ENCODE measurements around the gene MYCT1. TPM values are rescaled to one million over a fixed set of nuclear protein-coding genes. Genes with fewer than 3 reads are reported as not detected.
A peak's percentile ranks its signal among the peaks of the same experiment; 100 is the strongest.
"Not testable (repeated sequence)": the region's sequence is repeated elsewhere in the genome, so short reads cannot be mapped to it uniquely, and the experiment has no call there.

Gene MYCT1
- total RNA-seq, 1 experiment from 2014 or later: 1.5 TPM

GRCh38 chr6:152680879-152681517, 16.7 kb upstream of the MYCT1 start:
- H3K4me1 Mint-ChIP-seq: peaks cover 73% of the 10 kb centered on the region
- ChIA-PET CTCF (interaction anchor here (1.6 kb wide), 1 partner anchor 38 kb away, joined by 5 read pairs; no protein-coding TSS in a partner anchor), POLR2A (no interaction called here)
- no peaks in the 10 kb centered on the region; the same call in 1 of the 2 replicates for H3K36me3 Mint-ChIP-seq
- H3K4me3 Mint-ChIP-seq: peak overlapping the region; percentile 2; the same call in 1 of the 2 replicates
- peaks cover 11% of the 10 kb centered on the region for H3K9me3 Mint-ChIP-seq
- peak overlapping the region; percentile 96 for H3K27ac Mint-ChIP-seq
- ATAC-seq: peak; percentile 11; the same call in 1 of the 2 replicates
- DNase-seq (ENCODE audit: low spot score): no peak
- H3K27me3 Mint-ChIP-seq (ENCODE audit: low read depth): no peaks in the 10 kb centered on the region
- TF ChIP-seq ZNF512 (CRISPR knock-in tag; IDR thresholded peaks at IDR 0.05; ENCODE audit: borderline replicate concordance) (peak; percentile 99), ARID4B (CRISPR knock-in tag; IDR thresholded peaks at IDR 0.05; ENCODE audit: borderline replicate concordance) (no peak)

- Mint-ChIP-seq H3K4me3 (0 out of 2 replicates have a peak overlapping the region, but pooled peaks have one; percentile 13), H3K27me3 (ENCODE audit: low read depth) (no peaks in the 10 kb centered on the region), H3K4me1 (peaks cover 67% of the 10 kb centered on the region), H3K27ac (peak overlapping the region; percentile 98), H3K9me3 (peaks cover 12% of the 10 kb centered on the region), H3K36me3 (no peaks in the 10 kb centered on the region; the same call in 1 of the 2 replicates)
- ATAC-seq (no peak), DNase-seq (ENCODE audit: low spot score) (no peak)
- POLR2A ChIA-PET: no interaction called here
- CTCF ChIA-PET: no interaction called here
- 0 out of 2 replicates have a peak, but pooled peaks have one; percentile 41 for TF ChIP-seq ZSCAN18 (CRISPR knock-in tag; IDR thresholded peaks at IDR 0.05)
- TF ChIP-seq ZNF671 (CRISPR knock-in tag; IDR thresholded peaks at IDR 0.05): no peak
- no peak for TF ChIP-seq IRF1 (CRISPR knock-in tag; IDR thresholded peaks at IDR 0.05)
- TF ChIP-seq GRHL2 (CRISPR knock-in tag; IDR thresholded peaks at IDR 0.05; ENCODE audit: insufficient replicate concordance, severe bottlenecking): peak; percentile 67
Observed at GRCh38 chr6:152682141-152682540, 15.6 kb upstream of the MYCT1 start.

GRCh38 chr6:152682935-152683334, 14.8 kb upstream of the MYCT1 start:
- Mint-ChIP-seq H3K4me1 (peaks cover 65% of the 10 kb centered on the region), H3K4me3 (peak overlapping the region; percentile 51), H3K9me3 (peaks cover 12% of the 10 kb centered on the region), H3K27ac (peak overlapping the region; percentile 98)
- DNase-seq (ENCODE audit: low spot score) (peak; percentile 14), ATAC-seq (peak; percentile 25)
- CTCF ChIA-PET; H3K36me3 Mint-ChIP-seq; H3K27me3 Mint-ChIP-seq (ENCODE audit: low read depth); POLR2A ChIA-PET: not testable (repeated sequence)
- 0 out of 2 replicates have a peak, but pooled peaks have one; percentile 18 for TF ChIP-seq FOXK1 (CRISPR knock-in tag; IDR thresholded peaks at IDR 0.05)

GRCh38 chr6:152685819-152686218, 11.9 kb upstream of the MYCT1 start:
- peak; percentile 40 for ATAC-seq
- Mint-ChIP-seq H3K36me3 (no peaks in the 10 kb centered on the region), H3K4me3 (peak overlapping the region; percentile 14), H3K27me3 (ENCODE audit: low read depth) (no peaks in the 10 kb centered on the region), H3K27ac (peak overlapping the region; percentile 78; the same call in 1 of the 2 replicates), H3K9me3 (peaks cover 4% of the 10 kb centered on the region; the same call in 1 of the 2 replicates), H3K4me1 (peaks cover 54% of the 10 kb centered on the region)
- ChIA-PET POLR2A (no interaction called here), CTCF (interaction anchor here (0.9 kb wide), 1 partner anchor 16 kb away, joined by 3 read pairs; no protein-coding TSS in a partner anchor)
- DNase-seq (ENCODE audit: low spot score): peak; percentile 19
- TF ChIP-seq ZNF416 (CRISPR knock-in tag; IDR thresholded peaks at IDR 0.05): no peak
- no peak for TF ChIP-seq GRHL2 (CRISPR knock-in tag; IDR thresholded peaks at IDR 0.05; ENCODE audit: insufficient replicate concordance, severe bottlenecking)
- TF ChIP-seq CREM (CRISPR knock-in tag; IDR thresholded peaks at IDR 0.05): no peak
- no peak for TF ChIP-seq USF2 (CRISPR knock-in tag; IDR thresholded peaks at IDR 0.05)
- no peak for TF ChIP-seq ZNF232 (CRISPR knock-in tag; IDR thresholded peaks at IDR 0.05)
- no peak for TF ChIP-seq ZNF423 (CRISPR knock-in tag; IDR thresholded peaks at IDR 0.05)
- TF ChIP-seq ZNF425 (CRISPR knock-in tag; conservative IDR thresholded peaks at IDR 0.05): no peak
- TF ChIP-seq GTF2I (CRISPR knock-in tag; conservative IDR thresholded peaks at IDR 0.05): no peak
- TF ChIP-seq FOXP1 (CRISPR knock-in tag; IDR thresholded peaks at IDR 0.05; ENCODE audit: borderline replicate concordance): no peak

Measured in WTC11 (cell line).